Measurements from ENCODE around the gene SAA1.

DNA sequence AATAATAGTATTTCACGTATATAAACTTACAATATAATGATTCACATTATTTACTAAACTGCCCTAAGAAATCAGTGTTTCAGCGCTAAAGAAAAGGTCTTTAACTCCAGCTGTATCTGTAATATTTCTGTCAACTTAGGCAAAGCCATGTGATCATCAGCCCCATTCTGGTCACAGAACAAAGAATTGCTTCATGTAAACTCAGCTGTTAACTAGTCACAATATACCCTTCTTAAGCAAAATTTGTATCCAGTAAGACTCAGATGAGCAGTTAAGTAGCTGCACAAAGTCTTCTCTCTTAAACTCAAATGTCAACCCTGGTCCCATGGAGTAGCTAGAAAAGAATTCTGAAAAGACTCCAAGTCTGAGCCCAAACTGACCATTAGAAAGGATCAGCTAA lies 29.3 kb downstream of the SAA1 start:
- TF ChIP-seq, protein P1, sequence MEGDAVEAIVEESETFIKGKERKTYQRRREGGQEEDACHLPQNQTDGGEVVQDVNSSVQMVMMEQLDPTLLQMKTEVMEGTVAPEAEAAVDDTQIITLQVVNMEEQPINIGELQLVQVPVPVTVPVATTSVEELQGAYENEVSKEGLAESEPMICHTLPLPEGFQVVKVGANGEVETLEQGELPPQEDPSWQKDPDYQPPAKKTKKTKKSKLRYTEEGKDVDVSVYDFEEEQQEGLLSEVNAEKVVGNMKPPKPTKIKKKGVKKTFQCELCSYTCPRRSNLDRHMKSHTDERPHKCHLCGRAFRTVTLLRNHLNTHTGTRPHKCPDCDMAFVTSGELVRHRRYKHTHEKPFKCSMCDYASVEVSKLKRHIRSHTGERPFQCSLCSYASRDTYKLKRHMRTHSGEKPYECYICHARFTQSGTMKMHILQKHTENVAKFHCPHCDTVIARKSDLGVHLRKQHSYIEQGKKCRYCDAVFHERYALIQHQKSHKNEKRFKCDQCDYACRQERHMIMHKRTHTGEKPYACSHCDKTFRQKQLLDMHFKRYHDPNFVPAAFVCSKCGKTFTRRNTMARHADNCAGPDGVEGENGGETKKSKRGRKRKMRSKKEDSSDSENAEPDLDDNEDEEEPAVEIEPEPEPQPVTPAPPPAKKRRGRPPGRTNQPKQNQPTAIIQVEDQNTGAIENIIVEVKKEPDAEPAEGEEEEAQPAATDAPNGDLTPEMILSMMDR (IDR thresholded peaks at IDR 0.05; ENCODE audit: extremely low read depth in 1 of 2, insufficient read depth in 1 of 2, low read depth in 1 of 2, low read length in 2 of 2), result no peak
- TF ChIP-seq POLR2AphosphoS5 (IDR thresholded peaks at IDR 0.05; ENCODE audit: insufficient read depth, low read depth, low read length) (no peak), POLR2A (IDR thresholded peaks at IDR 0.05; ENCODE audit: low read depth, low read length) (no peak), EZH2 (IDR thresholded peaks at IDR 0.05; ENCODE audit: borderline replicate concordance, low read depth, low read length, severe bottlenecking) (no peak), MYC (IDR thresholded peaks at IDR 0.05; ENCODE audit: low read depth, low read length) (no peak)
- TF ChIP-seq, protein P2, sequence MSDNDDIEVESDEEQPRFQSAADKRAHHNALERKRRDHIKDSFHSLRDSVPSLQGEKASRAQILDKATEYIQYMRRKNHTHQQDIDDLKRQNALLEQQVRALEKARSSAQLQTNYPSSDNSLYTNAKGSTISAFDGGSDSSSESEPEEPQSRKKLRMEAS (IDR thresholded peaks at IDR 0.05; ENCODE audit: insufficient read depth, insufficient read length), result no peak
